Astrocyte (in vitro differentiated cells and primary cell): ENCODE results near the gene LRMDA.

ENCODE experiments used
- EZH2 ChIP-seq: IDR thresholded peaks from 2 replicates; pipeline ENCODE4 v1.6.1; 2012; ENCODE audit warnings: mild to moderate bottlenecking, low read length, inconsistent platforms; ENCODE audit not compliant: insufficient read depth
- TF ChIP-seq, protein P1 (sequence below): IDR thresholded peaks from 2 replicates; pipeline ENCODE4 v1.5.1; 2011; ENCODE audit warnings: low read depth, mild to moderate bottlenecking, inconsistent platforms, low read length, moderate library complexity; ENCODE audit not compliant: insufficient read depth

GRCh38 chr10:75487755-75488125 is 56.3 kb downstream of the LRMDA start:
- TF ChIP-seq, protein P1, sequence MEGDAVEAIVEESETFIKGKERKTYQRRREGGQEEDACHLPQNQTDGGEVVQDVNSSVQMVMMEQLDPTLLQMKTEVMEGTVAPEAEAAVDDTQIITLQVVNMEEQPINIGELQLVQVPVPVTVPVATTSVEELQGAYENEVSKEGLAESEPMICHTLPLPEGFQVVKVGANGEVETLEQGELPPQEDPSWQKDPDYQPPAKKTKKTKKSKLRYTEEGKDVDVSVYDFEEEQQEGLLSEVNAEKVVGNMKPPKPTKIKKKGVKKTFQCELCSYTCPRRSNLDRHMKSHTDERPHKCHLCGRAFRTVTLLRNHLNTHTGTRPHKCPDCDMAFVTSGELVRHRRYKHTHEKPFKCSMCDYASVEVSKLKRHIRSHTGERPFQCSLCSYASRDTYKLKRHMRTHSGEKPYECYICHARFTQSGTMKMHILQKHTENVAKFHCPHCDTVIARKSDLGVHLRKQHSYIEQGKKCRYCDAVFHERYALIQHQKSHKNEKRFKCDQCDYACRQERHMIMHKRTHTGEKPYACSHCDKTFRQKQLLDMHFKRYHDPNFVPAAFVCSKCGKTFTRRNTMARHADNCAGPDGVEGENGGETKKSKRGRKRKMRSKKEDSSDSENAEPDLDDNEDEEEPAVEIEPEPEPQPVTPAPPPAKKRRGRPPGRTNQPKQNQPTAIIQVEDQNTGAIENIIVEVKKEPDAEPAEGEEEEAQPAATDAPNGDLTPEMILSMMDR: no peak
- no peak for TF ChIP-seq EZH2
